GM21786 (cell line): ENCODE results near the gene PROCA1.
"Not testable (repeated sequence)": the region's sequence is repeated elsewhere in the genome, so short reads cannot be mapped to it uniquely, and the experiment has no call there.

Source experiments
- ATAC-seq: cut with Tn5 transposase; IDR thresholded peaks from one replicate; pipeline ENCODE4 v1.9.1; 2021; ENCODE audit not compliant: unreplicated experiment

PROCA1 gene

GRCh38 chr17:28675980-28676379 is 35.7 kb downstream of the PROCA1 start:
- no peak for ATAC-seq

DNA sequence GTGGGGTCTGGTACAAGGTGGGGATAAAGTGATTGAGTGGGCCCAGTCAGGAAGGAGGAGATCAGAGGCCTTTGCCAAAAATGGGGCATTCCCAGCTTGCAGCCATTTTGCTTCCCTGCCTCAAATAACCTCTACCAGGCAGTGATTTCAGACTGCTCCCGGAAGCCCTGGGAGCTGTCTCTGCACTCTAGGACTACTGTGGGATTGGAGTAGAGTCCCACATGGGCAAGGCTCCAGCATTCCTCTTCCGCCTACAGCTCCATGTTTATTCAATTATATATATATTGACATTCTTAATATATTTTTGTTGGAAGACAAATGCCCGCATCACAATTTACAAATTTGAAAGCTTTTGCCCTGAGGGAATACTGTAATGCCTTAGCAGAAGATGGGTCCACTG is 36.2 kb downstream of the PROCA1 start:
- ATAC-seq: no peak

GRCh38 chr17:28669918-28670317 is 41.8 kb downstream of the PROCA1 start:
- no peak for ATAC-seq

GRCh38 chr17:28667870-28668269 is 43.8 kb downstream of the PROCA1 start:
- ATAC-seq: no peak

DNA sequence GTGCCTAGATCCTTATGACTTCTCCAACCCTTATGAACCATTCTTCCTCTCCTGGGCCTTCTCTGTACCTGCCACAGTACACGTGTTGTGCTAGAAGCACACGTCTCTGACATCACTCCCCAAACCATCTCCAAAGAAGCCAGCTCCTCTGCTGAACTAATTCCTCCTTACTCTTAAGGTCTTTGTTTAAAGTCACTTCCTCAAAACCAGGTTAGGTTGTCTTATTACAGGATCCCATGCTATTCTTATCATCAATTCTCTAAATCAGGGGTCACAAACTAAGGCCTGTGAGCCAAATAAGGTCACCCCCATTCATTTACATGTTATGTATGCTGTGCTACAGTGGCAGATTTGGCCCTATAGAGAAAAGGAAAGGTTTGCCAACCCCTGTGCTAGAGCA is 45.7 kb downstream of the PROCA1 start:
- no peak for ATAC-seq

GRCh38 chr17:28663723-28664122 is 48.0 kb downstream of the PROCA1 start:
- no peak for ATAC-seq

GRCh38 chr17:28662527-28662829 is 49.2 kb downstream of the PROCA1 start:
- no peak for ATAC-seq

DNA sequence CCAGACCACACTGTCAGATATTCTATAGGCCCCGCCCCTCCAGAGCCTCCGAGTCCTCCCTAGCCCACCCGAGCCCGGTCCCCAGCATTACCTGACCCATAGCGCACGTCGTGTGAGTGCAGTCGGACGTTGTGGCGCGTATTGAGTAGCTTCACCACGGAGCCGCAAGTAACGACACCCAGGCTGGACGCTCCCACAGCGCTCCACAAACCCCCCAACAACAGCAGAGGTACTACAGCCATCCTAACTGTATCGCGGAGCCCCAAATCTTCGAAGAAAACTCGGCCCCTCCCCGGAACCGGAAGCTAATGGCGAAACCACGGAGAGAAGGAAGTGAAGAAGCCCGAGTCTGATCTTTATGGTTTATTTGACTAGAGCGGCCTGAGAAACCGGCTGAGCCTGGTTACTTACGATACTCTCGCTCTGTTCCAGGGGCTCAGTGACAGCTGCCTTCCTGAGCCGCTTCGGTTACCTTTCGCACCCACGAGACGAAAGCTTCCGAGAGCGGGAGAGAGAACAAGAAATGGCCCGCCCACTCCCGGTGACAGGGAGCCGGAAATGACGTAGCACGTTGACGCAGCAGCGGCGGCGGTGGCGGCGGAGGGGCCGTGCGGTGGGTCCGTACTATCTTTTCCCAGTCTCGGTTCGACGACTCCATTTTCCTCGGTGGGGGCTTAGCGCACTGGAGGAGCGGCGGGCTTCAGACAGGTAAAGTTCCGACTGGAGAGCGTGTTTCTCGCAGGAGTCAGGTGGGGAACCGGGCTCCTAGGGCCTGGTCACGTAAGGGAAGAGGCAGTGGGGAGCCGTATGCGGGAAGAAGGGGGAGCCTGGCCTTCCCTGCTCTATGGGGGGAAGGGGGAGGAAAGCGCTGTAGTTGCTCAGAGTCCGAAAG is 49.8 kb downstream of the PROCA1 start, which contains the start of the genes SDF2 and SUPT6H:
TSS of gene SDF2 (minus strand) at position 272 of the 892 bp plus-strand sequence. CDS start at position 242, 30 bp downstream.
TSS of gene SUPT6H (plus strand) at position 571 of the 892 bp plus-strand sequence. CDS start 11,197 bp downstream, outside the sequence.
- peak; percentile 81 for ATAC-seq

GRCh38 chr17:28659497-28659881 is 52.2 kb downstream of the PROCA1 start:
- ATAC-seq: not testable (repeated sequence)

GRCh38 chr17:28658766-28659496 is 52.8 kb downstream of the PROCA1 start:
- not testable (repeated sequence) for ATAC-seq

- ATAC-seq: not testable (repeated sequence)
These were observed 53.3 kb downstream of the PROCA1 start for GRCh38 chr17:28658342-28658741.

- ATAC-seq: no peak
These were observed 53.9 kb downstream of the PROCA1 start for GRCh38 chr17:28657756-28658155.

DNA sequence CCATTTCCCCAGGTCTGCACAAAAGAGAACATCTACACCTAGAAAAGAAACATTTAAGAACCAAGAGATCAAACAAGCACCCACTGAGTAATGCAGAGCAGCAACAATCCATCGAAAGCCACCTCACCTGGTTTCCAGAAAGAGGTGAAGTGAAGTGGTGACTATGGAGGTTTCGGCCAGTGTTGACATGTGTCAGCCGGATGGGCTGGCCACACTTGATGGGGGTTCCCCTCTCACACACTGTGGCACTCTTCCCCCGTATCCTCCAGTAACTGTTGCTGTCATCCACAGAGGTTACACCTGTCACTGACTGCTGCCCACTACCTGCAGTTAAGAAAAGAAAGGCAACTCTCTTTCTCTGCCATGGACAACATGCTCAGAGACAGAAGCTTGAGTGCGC is 56.5 kb downstream of the PROCA1 start:
- no peak for ATAC-seq
